Endothelial cell of umbilical vein (primary cell): ENCODE measurements around the gene SLC2A1. TPM values are rescaled to one million over a fixed set of nuclear protein-coding genes. Genes with fewer than 3 reads are reported as not detected.

Experiments used
- BruUV-seq: library from RNA; stranded (reverse); fragments of 400-500 nt; replicated peaks from 2 replicates; lab custom pipeline; 2021; lab: Mats Ljungman, UMichigan
- CTCF ChIA-PET: fragments of 300-600, 350-600 bp; sonication (Branson Sonifier 250); formaldehyde crosslinking; loops from one replicate; lab custom pipeline; 2021; ENCODE audit warnings: antibody characterized with exemption, inconsistent platforms; lab: Charles Lee
- POLR2A ChIA-PET: fragments of 300-600, 350-600 bp; sonication (Branson Sonifier 250); formaldehyde crosslinking; loops from one replicate; lab custom pipeline; 2021; ENCODE audit warnings: antibody characterized with exemption, inconsistent platforms; lab: Charles Lee
- DNase-seq: peaks from one replicate; pipeline ENCODE4 v3.0.0-alpha.2; 2011; ENCODE audit warnings: low read depth, low spot score
- FAIRE-seq: peaks from 2 replicates; lab custom pipeline; 2011; peaks lifted over from hg19 to GRCh38; lab: Jason Lieb, UNC
- H2AFZ ChIP-seq: 2 replicates; pipeline ENCODE4 v1.6.0; 2012; ENCODE audit warnings: low read depth, low read length, control low read depth, inconsistent platforms
- H3K27ac ChIP-seq: 2 replicates; pipeline ENCODE4 v1.5.1; 2011; ENCODE audit warnings: low read depth, mild to moderate bottlenecking, control low read depth, low read length, moderate library complexity; ENCODE audit not compliant: insufficient read depth
- H3K27me3 ChIP-seq, 2 experiments: 2 replicates each; pipeline versions ENCODE4 v1.6.0 to v1.6.1; 2011; ENCODE audit warnings: low read length in 2 of 2, mixed read lengths in 1 of 2; ENCODE audit not compliant: control insufficient read depth in 2 of 2, insufficient read depth in 2 of 2
- H3K36me3 ChIP-seq, 2 experiments: 2 replicates in 1 of 2; 3 replicates in 1 of 2; pipeline ENCODE4 v1.5.1; 2011; ENCODE audit warnings: low read length in 2 of 2, mild to moderate bottlenecking in 1 of 2, moderate library complexity in 1 of 2; ENCODE audit not compliant: control insufficient read depth in 2 of 2, insufficient read depth in 2 of 2; ENCODE audit errors: extremely low read depth in 1 of 2
- H3K4me1 ChIP-seq: 3 replicates; pipeline ENCODE4 v1.5.1; 2011; ENCODE audit warnings: mild to moderate bottlenecking, low read length; ENCODE audit not compliant: control insufficient read depth, insufficient read depth; ENCODE audit errors: extremely low read depth
- H3K4me2 ChIP-seq: 2 replicates; pipeline ENCODE4 v1.6.1; 2011; ENCODE audit warnings: low read length, control low read depth, mixed read lengths; ENCODE audit not compliant: insufficient read depth
- H3K4me3 ChIP-seq, 3 experiments: fragments of 200-600 bp in 1 of 3; sonication (generic), shearing (Covaris generic) in 1 of 3; replicated peaks in 1 of 3; 2 replicates each; pipeline ENCODE4 v1.5.1; 2011 to 2016; ENCODE audit warnings: control low read depth in 3 of 3, low read length in 3 of 3, mild to moderate bottlenecking in 2 of 3, inconsistent platforms in 1 of 3, low read depth in 1 of 3, moderate library complexity in 1 of 3; ENCODE audit not compliant: insufficient read depth in 1 of 3
- H3K79me2 ChIP-seq: 2 replicates; pipeline ENCODE4 v1.6.0; 2012; ENCODE audit warnings: low read length, inconsistent platforms; ENCODE audit not compliant: control insufficient read depth, insufficient read depth
- H3K9ac ChIP-seq: replicated peaks from 2 replicates; pipeline ENCODE3; 2011; ENCODE audit warnings: low read length, control low read depth; ENCODE audit not compliant: insufficient read depth; ENCODE audit errors: extremely low read depth
- H3K9me1 ChIP-seq: replicated peaks from 3 replicates; pipeline ENCODE4 v1.6.0; 2011; ENCODE audit warnings: mild to moderate bottlenecking, low read length; ENCODE audit not compliant: control insufficient read depth, insufficient read depth; ENCODE audit errors: extremely low read depth
- H3K9me3 ChIP-seq: replicated peaks from 2 replicates; pipeline ENCODE4 v1.5.1; 2012; ENCODE audit warnings: low read length, inconsistent platforms; ENCODE audit not compliant: control insufficient read depth, insufficient read depth
- H4K20me1 ChIP-seq: replicated peaks from 2 replicates; pipeline ENCODE3; 2011; ENCODE audit warnings: mild to moderate bottlenecking, low read length; ENCODE audit not compliant: control insufficient read depth, insufficient read depth; ENCODE audit errors: extremely low read depth
- EZH2 ChIP-seq: IDR thresholded peaks from 2 replicates; pipeline ENCODE4 v1.6.1; 2012; ENCODE audit warnings: borderline replicate concordance, low read depth, mild to moderate bottlenecking, moderate library complexity, low read length, inconsistent platforms; ENCODE audit not compliant: severe bottlenecking
- FOS ChIP-seq: IDR thresholded peaks from 2 replicates; pipeline ENCODE4 v1.6.1; 2011; ENCODE audit warnings: mild to moderate bottlenecking, low read length, moderate library complexity, borderline replicate concordance; ENCODE audit not compliant: insufficient read depth
- GATA2 ChIP-seq: IDR thresholded peaks from 2 replicates; pipeline ENCODE4 v1.7.0; 2011; ENCODE audit warnings: low read depth, mild to moderate bottlenecking, moderate library complexity, mixed read lengths, low read length; ENCODE audit not compliant: insufficient read length, insufficient read depth
- JUN ChIP-seq: IDR thresholded peaks from 2 replicates; pipeline ENCODE4 v1.6.1; 2011; ENCODE audit warnings: borderline replicate concordance, low read depth; ENCODE audit not compliant: insufficient read length, insufficient read depth
- MYC ChIP-seq: IDR thresholded peaks from one replicate; pipeline ENCODE4 v1.6.1; 2011; ENCODE audit warnings: mild to moderate bottlenecking, low read depth, low read length
- POLR2A ChIP-seq: IDR thresholded peaks from 2 replicates; pipeline ENCODE4 v1.6.1; 2012; ENCODE audit warnings: low read depth, mild to moderate bottlenecking, control low read depth, low read length
- POLR2AphosphoS5 ChIP-seq: IDR thresholded peaks from 2 replicates; pipeline ENCODE4 v1.6.1; 2012; ENCODE audit warnings: low read depth, mild to moderate bottlenecking, control low read depth, low read length, moderate library complexity; ENCODE audit not compliant: insufficient read depth
- dilution Hi-C: fragments of 300-500 bp; cut with MboI; formaldehyde crosslinking; loops from one replicate; pipeline ENCODE4 v1.15.0; 2019; ENCODE audit warnings: low sequenced_read_pairs; ENCODE audit not compliant: extremely low pct_ligation_motif_present
- intact Hi-C: fragments of 100-400 bp; cut with micrococcal nuclease; formaldehyde crosslinking; loops from one replicate; pipeline ENCODE4 v1.10.0; 2022
- polyA plus RNA-seq, 4 experiments: library from polyadenylated mRNA; depleted of rRNA in 3 of 4; stranded (reverse) in 3 of 4; unstranded in 1 of 4; fragments of >200 nt; gene quantifications; 2 replicates each; pipeline versions ENCODE4 v1.2.1 to v1.2.3, GENCODE V29; 2011 to 2012; ENCODE audit warnings: missing spikeins in 1 of 4
- total RNA-seq: library from RNA; stranded (reverse); gene quantifications from 2 replicates; pipeline ENCODE4 v1.2.3, GENCODE V29; 2021
- TF ChIP-seq, protein P1 (sequence below): IDR thresholded peaks from 2 replicates; pipeline ENCODE4 v1.6.1; 2011; ENCODE audit not compliant: insufficient read depth, insufficient read length
- TF ChIP-seq, protein P2 (sequence below), 2 donors: IDR thresholded peaks; 1 replicate in 1 of 2; 2 replicates in 1 of 2; pipeline ENCODE4 v1.5.1; 2011; ENCODE audit warnings: low read length in 2 of 2, mild to moderate bottlenecking in 2 of 2, moderate library complexity in 2 of 2, control low read depth in 1 of 2, inconsistent platforms in 1 of 2, low read depth in 1 of 2; ENCODE audit not compliant: insufficient read depth in 1 of 2; ENCODE audit errors: extremely low read depth in 1 of 2

The SLC2A1 gene
- total and polyA plus RNA-seq, 2 donors (not counting 3 experiments of a cell fraction or from before 2014, with no cell fraction given), result 42.2 to 46.5 TPM

DNA sequence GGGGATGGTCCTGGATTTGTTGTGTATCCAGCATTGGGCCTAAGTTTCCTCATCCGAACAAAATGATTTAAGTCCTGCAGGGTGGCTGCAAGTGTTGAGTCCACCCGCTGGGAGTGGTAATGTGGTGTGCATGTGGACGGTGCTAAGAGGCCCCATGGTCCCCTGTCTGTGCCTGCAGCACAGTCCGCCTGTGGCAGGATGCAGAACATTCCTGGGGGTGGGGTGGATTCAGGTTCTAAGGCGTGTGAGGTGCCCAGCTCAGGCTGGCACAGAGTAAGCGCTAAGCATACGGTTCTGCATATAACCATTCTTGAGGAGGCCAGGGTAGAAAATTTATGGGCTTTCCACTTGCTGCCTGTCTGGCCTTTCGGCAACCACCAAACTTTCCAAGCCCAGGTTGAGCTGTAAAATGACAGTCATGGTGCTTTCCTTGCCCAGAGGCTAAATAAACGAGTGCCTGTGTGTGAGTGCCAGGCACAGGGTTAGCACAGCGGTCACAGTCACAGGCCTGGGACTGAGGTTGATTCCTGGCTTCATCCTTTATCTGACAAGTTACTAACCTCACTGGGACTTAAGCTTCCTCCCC lies 30.7 kb downstream of the SLC2A1 start:
- DNase-seq (no peak), FAIRE-seq (no peak)
- Histone ChIP-seq H3K9ac (no peak overlapping the region), H3K9me1 (no peaks in the 10 kb centered on the region), H3K36me3 (peaks cover 3 to 30% of the 10 kb centered on the region in 2 experiments), H4K20me1 (no peaks in the 10 kb centered on the region), H3K9me3 (no peaks in the 10 kb centered on the region), H3K4me1 (peaks cover 12% of the 10 kb centered on the region), H3K4me2 (no peak overlapping the region), H2AFZ (no peak overlapping the region), H3K4me3 (no peak overlapping the region), H3K27me3 (no peaks in the 10 kb centered on the region), H3K79me2 (no peaks in the 10 kb centered on the region), H3K27ac (no peak overlapping the region)
- ChIA-PET CTCF (interaction anchor here (3.0 kb wide), 1 partner anchor 145 kb away, joined by 23 read pairs; no protein-coding TSS in a partner anchor), POLR2A (no interaction called here)
- BruUV-seq, result no TSS peak
- intact Hi-C loops (no loop called here), dilution Hi-C loops (no loop called here)
- TF ChIP-seq JUN, result no peak
- TF ChIP-seq POLR2AphosphoS5, result no peak
- TF ChIP-seq, protein P1, sequence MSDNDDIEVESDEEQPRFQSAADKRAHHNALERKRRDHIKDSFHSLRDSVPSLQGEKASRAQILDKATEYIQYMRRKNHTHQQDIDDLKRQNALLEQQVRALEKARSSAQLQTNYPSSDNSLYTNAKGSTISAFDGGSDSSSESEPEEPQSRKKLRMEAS, result no peak
- TF ChIP-seq, protein P2, sequence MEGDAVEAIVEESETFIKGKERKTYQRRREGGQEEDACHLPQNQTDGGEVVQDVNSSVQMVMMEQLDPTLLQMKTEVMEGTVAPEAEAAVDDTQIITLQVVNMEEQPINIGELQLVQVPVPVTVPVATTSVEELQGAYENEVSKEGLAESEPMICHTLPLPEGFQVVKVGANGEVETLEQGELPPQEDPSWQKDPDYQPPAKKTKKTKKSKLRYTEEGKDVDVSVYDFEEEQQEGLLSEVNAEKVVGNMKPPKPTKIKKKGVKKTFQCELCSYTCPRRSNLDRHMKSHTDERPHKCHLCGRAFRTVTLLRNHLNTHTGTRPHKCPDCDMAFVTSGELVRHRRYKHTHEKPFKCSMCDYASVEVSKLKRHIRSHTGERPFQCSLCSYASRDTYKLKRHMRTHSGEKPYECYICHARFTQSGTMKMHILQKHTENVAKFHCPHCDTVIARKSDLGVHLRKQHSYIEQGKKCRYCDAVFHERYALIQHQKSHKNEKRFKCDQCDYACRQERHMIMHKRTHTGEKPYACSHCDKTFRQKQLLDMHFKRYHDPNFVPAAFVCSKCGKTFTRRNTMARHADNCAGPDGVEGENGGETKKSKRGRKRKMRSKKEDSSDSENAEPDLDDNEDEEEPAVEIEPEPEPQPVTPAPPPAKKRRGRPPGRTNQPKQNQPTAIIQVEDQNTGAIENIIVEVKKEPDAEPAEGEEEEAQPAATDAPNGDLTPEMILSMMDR (IDR thresholded peaks at IDR 0.05; ENCODE audit: extremely low read depth in 1 of 2, insufficient read depth in 1 of 2, low read depth in 1 of 2, low read length in 2 of 2), result no peak
- TF ChIP-seq FOS, result no peak
- no peak for TF ChIP-seq GATA2
- no peak for TF ChIP-seq MYC
- TF ChIP-seq POLR2A, result no peak
- TF ChIP-seq EZH2, result no peak
